LNCAP (cell line): ENCODE data around the gene DIPK1A.
A peak's percentile ranks its signal among the peaks of the same experiment; 100 is the strongest.

ENCODE experiments used
- TF ChIP-seq, protein P1 (sequence below): fragments of 450-650 bp; IDR thresholded peaks from 2 replicates; pipeline ENCODE4 v1.5.1; 2017; ENCODE audit warnings: mild to moderate bottlenecking

DIPK1A gene

GRCh38 chr1:92964998-92965397 is 3.7 kb upstream of the DIPK1A start:
- TF ChIP-seq, protein P1, sequence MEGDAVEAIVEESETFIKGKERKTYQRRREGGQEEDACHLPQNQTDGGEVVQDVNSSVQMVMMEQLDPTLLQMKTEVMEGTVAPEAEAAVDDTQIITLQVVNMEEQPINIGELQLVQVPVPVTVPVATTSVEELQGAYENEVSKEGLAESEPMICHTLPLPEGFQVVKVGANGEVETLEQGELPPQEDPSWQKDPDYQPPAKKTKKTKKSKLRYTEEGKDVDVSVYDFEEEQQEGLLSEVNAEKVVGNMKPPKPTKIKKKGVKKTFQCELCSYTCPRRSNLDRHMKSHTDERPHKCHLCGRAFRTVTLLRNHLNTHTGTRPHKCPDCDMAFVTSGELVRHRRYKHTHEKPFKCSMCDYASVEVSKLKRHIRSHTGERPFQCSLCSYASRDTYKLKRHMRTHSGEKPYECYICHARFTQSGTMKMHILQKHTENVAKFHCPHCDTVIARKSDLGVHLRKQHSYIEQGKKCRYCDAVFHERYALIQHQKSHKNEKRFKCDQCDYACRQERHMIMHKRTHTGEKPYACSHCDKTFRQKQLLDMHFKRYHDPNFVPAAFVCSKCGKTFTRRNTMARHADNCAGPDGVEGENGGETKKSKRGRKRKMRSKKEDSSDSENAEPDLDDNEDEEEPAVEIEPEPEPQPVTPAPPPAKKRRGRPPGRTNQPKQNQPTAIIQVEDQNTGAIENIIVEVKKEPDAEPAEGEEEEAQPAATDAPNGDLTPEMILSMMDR: no peak

GRCh38 chr1:92964316-92964715 is 3.1 kb upstream of the DIPK1A start:
- TF ChIP-seq, protein P1: no peak

- TF ChIP-seq, protein P1: no peak
Observed at GRCh38 chr1:92961896-92962752, 862 bp upstream of the DIPK1A start.

GRCh38 chr1:92960395-92961130 is 699 bp downstream of the DIPK1A start:
- TF ChIP-seq, protein P1: peak; percentile 75

DNA sequence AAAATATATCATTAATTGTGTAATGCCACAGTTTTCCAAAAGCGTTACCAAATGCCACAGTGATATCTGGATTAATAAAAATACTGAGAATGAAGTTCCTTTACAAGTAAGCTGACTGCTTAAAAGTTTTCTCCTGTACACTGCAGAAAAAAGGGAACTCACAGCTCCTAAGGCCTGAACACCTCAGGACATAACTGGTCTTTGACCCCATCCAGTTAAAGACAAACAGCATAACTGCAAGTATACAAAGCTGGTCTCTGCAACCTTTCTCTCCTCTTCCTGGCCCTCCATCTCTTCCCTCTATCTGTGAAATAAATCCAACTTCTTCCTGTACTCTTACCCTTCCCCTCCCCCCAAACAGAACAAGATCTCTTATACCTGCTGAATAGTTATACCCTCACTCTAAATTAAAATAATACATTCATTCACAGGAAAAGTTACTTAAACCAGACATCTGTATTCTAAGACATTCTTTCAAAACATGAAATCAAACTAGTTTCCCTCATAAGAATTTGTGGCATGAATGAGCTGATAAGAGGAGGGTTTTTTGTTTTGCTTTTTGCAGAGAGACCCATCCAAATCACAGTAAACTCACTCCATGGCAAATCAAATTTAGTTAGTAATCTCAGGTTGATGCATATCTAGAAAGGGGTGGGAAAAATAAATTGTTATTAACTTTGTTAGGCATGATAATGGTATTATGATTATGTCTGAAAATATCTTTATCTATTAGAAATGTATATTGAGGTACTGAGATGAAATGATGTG is 2.9 kb downstream of the DIPK1A start:
- TF ChIP-seq, protein P1: no peak

DNA sequence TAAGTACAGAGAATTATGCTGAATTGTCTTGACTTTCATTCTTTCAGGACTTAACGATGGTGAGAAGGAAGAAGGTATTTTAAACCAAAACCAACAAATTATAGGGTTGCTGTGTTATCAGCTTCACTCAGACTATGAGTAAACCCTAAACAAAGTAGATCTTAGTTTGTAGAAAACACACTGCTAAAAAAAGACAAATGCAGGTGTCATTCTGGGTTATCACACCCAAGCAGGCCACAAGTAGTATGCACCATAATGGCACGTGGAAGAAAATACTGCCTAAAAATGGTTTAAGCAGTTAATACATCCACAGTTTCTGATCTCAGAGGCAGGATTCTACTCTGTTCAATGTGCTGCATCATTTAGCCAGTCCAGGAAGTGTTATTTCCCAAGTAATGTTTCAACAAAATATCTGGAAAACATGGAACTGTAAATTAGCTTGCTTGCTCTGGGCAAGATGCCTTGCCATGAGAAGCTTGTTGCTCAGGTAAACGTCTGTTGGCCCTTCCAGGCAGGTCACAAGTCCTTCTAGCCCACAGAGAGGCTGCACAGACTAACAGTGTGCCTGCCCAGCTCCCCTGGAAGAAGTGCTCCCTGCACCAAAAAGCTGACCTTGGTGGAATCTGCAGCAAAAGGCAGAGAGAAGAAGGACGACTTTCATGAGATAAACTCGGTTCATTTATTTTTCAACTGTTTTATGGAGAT is 4.1 kb downstream of the DIPK1A start:
- TF ChIP-seq, protein P1: no peak
